DOHH2 (cell line): ENCODE results near the gene ETV4.

Experiments used
- H3F3A ChIP-seq: fragments of 200-600 bp; sonication (generic), shearing (Covaris generic); 2 replicates; pipeline ENCODE4 v1.6.0; 2016; ENCODE audit warnings: antibody characterized with exemption, mild to moderate bottlenecking; ENCODE audit not compliant: control insufficient read depth, insufficient read depth
- H3K27ac ChIP-seq: fragments of 200-600 bp; sonication (generic); 2 replicates; pipeline ENCODE4 v1.5.1; 2014; ENCODE audit warnings: low read depth, mild to moderate bottlenecking, low read length, moderate library complexity
- H3K27me3 ChIP-seq: fragments of 200-600 bp; sonication (generic); 2 replicates; pipeline ENCODE4 v1.6.1; 2014; ENCODE audit warnings: mild to moderate bottlenecking, low read length, mixed read lengths; ENCODE audit not compliant: control insufficient read depth
- H3K36me3 ChIP-seq: fragments of 200-600 bp; sonication (generic); 2 replicates; pipeline ENCODE4 v1.6.1; 2014; ENCODE audit warnings: mild to moderate bottlenecking, low read length, moderate library complexity, mixed read lengths; ENCODE audit not compliant: control insufficient read depth
- H3K4me1 ChIP-seq: fragments of 200-600 bp; sonication (generic); 2 replicates; pipeline ENCODE4 v1.6.1; 2014; ENCODE audit warnings: mild to moderate bottlenecking, low read length, mixed read lengths; ENCODE audit not compliant: control insufficient read depth
- H3K4me2 ChIP-seq: fragments of 200-600 bp; sonication (generic); 2 replicates; pipeline ENCODE4 v1.6.0; 2014; ENCODE audit warnings: mild to moderate bottlenecking, low read length, moderate library complexity
- H3K4me3 ChIP-seq: fragments of 200-600 bp; sonication (generic); 2 replicates; pipeline ENCODE4 v1.5.1; 2014; ENCODE audit warnings: mild to moderate bottlenecking, low read length, mixed read lengths
- H3K79me2 ChIP-seq: fragments of 200-600 bp; sonication (generic); 2 replicates; pipeline ENCODE4 v1.6.1; 2014; ENCODE audit warnings: mild to moderate bottlenecking, low read length, mixed read lengths; ENCODE audit not compliant: control insufficient read depth
- H3K9me2 ChIP-seq: fragments of 200-600 bp; sonication (generic); replicated peaks from 2 replicates; pipeline ENCODE4 v1.6.1; 2014; ENCODE audit warnings: mild to moderate bottlenecking, low read length, mixed read lengths; ENCODE audit not compliant: control insufficient read depth
- H3K9me3 ChIP-seq: fragments of 200-600 bp; sonication (generic); 2 replicates; pipeline ENCODE4 v1.6.1; 2014; ENCODE audit warnings: antibody characterized with exemption, low read length, mixed read lengths; ENCODE audit not compliant: control insufficient read depth, insufficient read depth
- H4K20me1 ChIP-seq: fragments of 200-600 bp; sonication (generic); 2 replicates; pipeline ENCODE4 v1.6.0; 2014; ENCODE audit warnings: low read depth, mild to moderate bottlenecking, antibody characterized with exemption, low read length, moderate library complexity; ENCODE audit not compliant: control insufficient read depth, insufficient read depth
- CTCF ChIP-seq: fragments of 200-600 bp; sonication (generic); IDR thresholded peaks from one replicate; pipeline ENCODE4 v1.5.1; 2014; ENCODE audit warnings: antibody characterized with exemption, mild to moderate bottlenecking, low read depth, low read length; ENCODE audit not compliant: poor library complexity, severe bottlenecking
- EZH2phosphoT487 ChIP-seq: fragments of 200-600 bp; sonication (generic); IDR thresholded peaks from 2 replicates; pipeline ENCODE4 v1.6.1; 2017; ENCODE audit warnings: borderline replicate concordance, mild to moderate bottlenecking, antibody characterized with exemption, low read length, moderate library complexity, mixed read lengths

The ETV4 gene

GRCh38 chr17:43573579-43574321, 27.6 kb upstream of the ETV4 start:
- TF ChIP-seq EZH2phosphoT487 (no peak), CTCF (no peak)
- no peak overlapping the region for H3K4me3 ChIP-seq
- H3K27me3 ChIP-seq: peaks cover 4% of the 10 kb centered on the region
- no peak overlapping the region for H3K4me2 ChIP-seq
- no peaks in the 10 kb centered on the region for H3F3A ChIP-seq
- no peak overlapping the region for H3K27ac ChIP-seq
- no peaks in the 10 kb centered on the region for H3K9me3 ChIP-seq
- H3K4me1 ChIP-seq: peaks cover 6% of the 10 kb centered on the region
- no peaks in the 10 kb centered on the region for H3K79me2 ChIP-seq
- H3K9me2 ChIP-seq: no peaks in the 10 kb centered on the region
- no peaks in the 10 kb centered on the region for H4K20me1 ChIP-seq
- H3K36me3 ChIP-seq: no peaks in the 10 kb centered on the region

GRCh38 chr17:43572368-43572980, 26.3 kb upstream of the ETV4 start:
- no peak overlapping the region for H3K27ac ChIP-seq
- H3K4me1 ChIP-seq: no peaks in the 10 kb centered on the region
- H3K9me2 ChIP-seq: no peaks in the 10 kb centered on the region
- no peaks in the 10 kb centered on the region for H3K36me3 ChIP-seq
- H3K4me2 ChIP-seq: no peak overlapping the region
- TF ChIP-seq EZH2phosphoT487 (no peak), CTCF (no peak)
- H3F3A ChIP-seq: no peaks in the 10 kb centered on the region
- no peaks in the 10 kb centered on the region for H4K20me1 ChIP-seq
- H3K79me2 ChIP-seq: no peaks in the 10 kb centered on the region
- peaks cover 4% of the 10 kb centered on the region; the same call in 1 of the 2 replicates for H3K27me3 ChIP-seq
- H3K9me3 ChIP-seq: no peaks in the 10 kb centered on the region
- no peak overlapping the region for H3K4me3 ChIP-seq

GRCh38 chr17:43570518-43570928, 24.4 kb upstream of the ETV4 start:
- no peak overlapping the region for H3K4me2 ChIP-seq
- H3K27ac ChIP-seq: no peak overlapping the region
- no peak for TF ChIP-seq EZH2phosphoT487
- no peak for TF ChIP-seq CTCF

More at GRCh38 chr17:43570518-43570928, 24.4 kb upstream of the ETV4 start:
- Histone ChIP-seq H3F3A (no peaks in the 10 kb centered on the region), H4K20me1 (no peaks in the 10 kb centered on the region), H3K4me3 (no peak overlapping the region), H3K9me3 (no peaks in the 10 kb centered on the region), H3K9me2 (no peaks in the 10 kb centered on the region), H3K79me2 (no peaks in the 10 kb centered on the region), H3K4me1 (no peaks in the 10 kb centered on the region), H3K27me3 (peaks cover under 1% of the 10 kb centered on the region; the same call in 1 of the 2 replicates), H3K36me3 (no peaks in the 10 kb centered on the region)
